Body of pancreas (tissue), 4 donors: ENCODE data around the gene LRFN2. TPM values are rescaled to one million over a fixed set of nuclear protein-coding genes. Genes with fewer than 3 reads are reported as not detected.

Source experiments
- ATAC-seq: fragments of 150-250 bp; one replicate; pipeline ENCODE4 v1.9.1; 2016
- DNase-seq, 4 donors: peaks; one replicate each; pipeline ENCODE4 v3.0.0-alpha.2; 2019
- H3K27ac ChIP-seq, 4 donors: fragments of 200-600 bp; sonication (generic); 1 replicate in 3 of 4; 2 replicates in 1 of 4; pipeline versions ENCODE4 v1.5.1 to v1.6.1; 2016 to 2019; ENCODE audit warnings: mild to moderate bottlenecking in 1 of 4, mixed read lengths in 1 of 4, moderate library complexity in 1 of 4
- H3K27me3 ChIP-seq, 2 donors: fragments of 200-600 bp; sonication (generic); one replicate each; pipeline ENCODE4 v1.6.0; 2016; ENCODE audit warnings: mild to moderate bottlenecking in 1 of 2
- H3K36me3 ChIP-seq, 2 donors: fragments of 200-600 bp; sonication (generic); replicated peaks in 1 of 2; 2 replicates each; pipeline ENCODE4 v1.5.1; 2016; ENCODE audit warnings: low read depth in 2 of 2; ENCODE audit not compliant: insufficient read depth in 1 of 2
- H3K4me1 ChIP-seq: fragments of 200-600 bp; sonication (generic); one replicate; pipeline ENCODE4 v1.6.0; 2016
- H3K4me3 ChIP-seq, 2 donors: fragments of 200-600 bp; sonication (generic); 1 replicate in 1 of 2; 2 replicates in 1 of 2; pipeline ENCODE4 v1.5.1; 2016 to 2019
- H3K9me3 ChIP-seq, 3 donors: fragments of 200-600 bp; sonication (generic); 1 replicate in 2 of 3; 2 replicates in 1 of 3; pipeline ENCODE4 v1.5.1; 2016
- CTCF ChIP-seq, 7 experiments: fragments of 450-650 bp in 4 of 7; fragments of 200-600 bp in 3 of 7; sonication (generic) in 3 of 7; IDR thresholded peaks; one replicate each; pipeline ENCODE4 v1.5.1; 2016 to 2019; ENCODE audit warnings: antibody characterized with exemption in 7 of 7
- POLR2A ChIP-seq, 3 donors: fragments of 450-650 bp; IDR thresholded peaks; one replicate each; pipeline ENCODE4 v1.6.1; 2016; ENCODE audit warnings: antibody characterized with exemption in 3 of 3, mild to moderate bottlenecking in 2 of 3
- WGBS, 2 donors: methylation state at CpG; one replicate each; pipeline ENCODE4 v1.1.5; 2017; 5-methylcytosine and 5-hydroxymethylcytosine counted together
- intact Hi-C: fragments of 100-400 bp; cut with DNase I; formaldehyde crosslinking; loops from one replicate; pipeline ENCODE4 v1.15.1; 2023
- total RNA-seq, 2 donors: library from RNA; depleted of rRNA; stranded (reverse); fragments of >200 nt; gene quantifications; one replicate each; pipeline ENCODE4 v1.1.0, GENCODE V29; 2016

Gene LRFN2
- total RNA-seq, 2 donors from 2014 or later: 0.33 TPM; not detected in 1

GRCh38 chr6:40510442-40510841, 76.7 kb downstream of the LRFN2 start:
- H3K9me3 ChIP-seq: no peaks in the 10 kb centered on the region
- no peak overlapping the region for H3K27ac ChIP-seq
- no peak for ATAC-seq
- H3K4me3 ChIP-seq: no peak overlapping the region
- intact Hi-C loops: no loop called here
- H3K36me3 ChIP-seq: no peaks in the 10 kb centered on the region
- WGBS, 2 donors: 60 to 63% methylated on average over 4 of the region's 4 CpGs
- H3K4me1 ChIP-seq: no peaks in the 10 kb centered on the region
- TF ChIP-seq POLR2A (IDR thresholded peaks at IDR 0.05) (no peak), CTCF (IDR thresholded peaks at IDR 0.05) (no peak)
- DNase-seq: no peak
- H3K27me3 ChIP-seq: no peaks in the 10 kb centered on the region

- 82 to 84% methylated on average over 11 of the region's 11 CpGs for WGBS, 2 donors
- intact Hi-C loops: no loop called here
- ATAC-seq: no peak
- Histone ChIP-seq H3K27me3 (no peaks in the 10 kb centered on the region), H3K27ac (no peak overlapping the region), H3K4me1 (no peaks in the 10 kb centered on the region), H3K4me3 (no peak overlapping the region), H3K36me3 (no peaks in the 10 kb centered on the region), H3K9me3 (no peaks in the 10 kb centered on the region)
- TF ChIP-seq POLR2A (IDR thresholded peaks at IDR 0.05) (no peak), CTCF (IDR thresholded peaks at IDR 0.05) (no peak)
- no peak for DNase-seq
Observed at GRCh38 chr6:40509716-40510260, 77.4 kb downstream of the LRFN2 start.

GRCh38 chr6:40509086-40509485, 78.1 kb downstream of the LRFN2 start:
- Histone ChIP-seq H3K27ac (no peak overlapping the region), H3K4me1 (no peaks in the 10 kb centered on the region), H3K9me3 (no peaks in the 10 kb centered on the region), H3K36me3 (no peaks in the 10 kb centered on the region), H3K4me3 (no peak overlapping the region), H3K27me3 (no peaks in the 10 kb centered on the region)
- DNase-seq (no peak), ATAC-seq (no peak)
- TF ChIP-seq CTCF (IDR thresholded peaks at IDR 0.05) (no peak), POLR2A (IDR thresholded peaks at IDR 0.05) (no peak)
- 90 to 91% methylated on average over 1 of the region's 1 CpG for WGBS, 2 donors
- intact Hi-C loops: no loop called here

GRCh38 chr6:40506954-40507353, 80.2 kb downstream of the LRFN2 start:
- Histone ChIP-seq H3K27me3 (no peaks in the 10 kb centered on the region), H3K9me3 (no peaks in the 10 kb centered on the region), H3K27ac (no peak overlapping the region), H3K4me1 (no peaks in the 10 kb centered on the region), H3K4me3 (no peak overlapping the region), H3K36me3 (no peaks in the 10 kb centered on the region)
- intact Hi-C loops: no loop called here
- DNase-seq (peak in 1 of 4 donors; percentile 28), ATAC-seq (no peak)
- TF ChIP-seq POLR2A (IDR thresholded peaks at IDR 0.05): no peak
- TF ChIP-seq CTCF (IDR thresholded peaks at IDR 0.05): no peak
- WGBS, 2 donors: 62 to 63% methylated on average over 9 of the region's 9 CpGs

- Histone ChIP-seq H3K27me3 (no peaks in the 10 kb centered on the region), H3K36me3 (no peaks in the 10 kb centered on the region), H3K9me3 (no peaks in the 10 kb centered on the region), H3K4me1 (no peaks in the 10 kb centered on the region), H3K4me3 (no peak overlapping the region), H3K27ac (no peak overlapping the region)
- ATAC-seq (no peak), DNase-seq (no peak)
- intact Hi-C loops: no loop called here
- WGBS, 2 donors: 87 to 88% methylated on average over 12 of the region's 12 CpGs
- TF ChIP-seq POLR2A (IDR thresholded peaks at IDR 0.05): no peak
- TF ChIP-seq CTCF (IDR thresholded peaks at IDR 0.05): no peak
Observed at GRCh38 chr6:40505191-40505810, 81.9 kb downstream of the LRFN2 start.
